Uterus (tissue), 2 donors: Measurements from ENCODE around the gene DCC.

Experiments used
- CTCF ChIP-seq, 4 experiments: fragments of 200-600 bp in 2 of 4; fragments of 450-650 bp in 2 of 4; sonication (generic) in 2 of 4; IDR thresholded peaks; one replicate each; pipeline ENCODE4 v1.5.1; 2016 to 2019; ENCODE audit warnings: antibody characterized with exemption in 4 of 4, mild to moderate bottlenecking in 2 of 4, moderate library complexity in 1 of 4
- POLR2A ChIP-seq, 2 donors: fragments of 450-650 bp; IDR thresholded peaks; one replicate each; pipeline ENCODE4 v1.6.1; 2016; ENCODE audit warnings: antibody characterized with exemption in 2 of 2, mild to moderate bottlenecking in 1 of 2, moderate library complexity in 1 of 2

GRCh38 chr18:53526101-53526870, 1186.3 kb downstream of the DCC start:
- TF ChIP-seq CTCF (IDR thresholded peaks at IDR 0.05): no peak
- no peak for TF ChIP-seq POLR2A (IDR thresholded peaks at IDR 0.05)
